Ecto neural progenitor cell (in vitro differentiated cells): ENCODE measurements around the gene SLC7A14.

ENCODE experiments used
- DNase-seq: peaks from one replicate; pipeline ENCODE4 v3.0.0-alpha.2; 2018; ENCODE audit warnings: low spot score

The SLC7A14 gene

GRCh38 chr3:170470063-170471016 lies 115.5 kb downstream of the SLC7A14 start:
- DNase-seq: no peak

DNA sequence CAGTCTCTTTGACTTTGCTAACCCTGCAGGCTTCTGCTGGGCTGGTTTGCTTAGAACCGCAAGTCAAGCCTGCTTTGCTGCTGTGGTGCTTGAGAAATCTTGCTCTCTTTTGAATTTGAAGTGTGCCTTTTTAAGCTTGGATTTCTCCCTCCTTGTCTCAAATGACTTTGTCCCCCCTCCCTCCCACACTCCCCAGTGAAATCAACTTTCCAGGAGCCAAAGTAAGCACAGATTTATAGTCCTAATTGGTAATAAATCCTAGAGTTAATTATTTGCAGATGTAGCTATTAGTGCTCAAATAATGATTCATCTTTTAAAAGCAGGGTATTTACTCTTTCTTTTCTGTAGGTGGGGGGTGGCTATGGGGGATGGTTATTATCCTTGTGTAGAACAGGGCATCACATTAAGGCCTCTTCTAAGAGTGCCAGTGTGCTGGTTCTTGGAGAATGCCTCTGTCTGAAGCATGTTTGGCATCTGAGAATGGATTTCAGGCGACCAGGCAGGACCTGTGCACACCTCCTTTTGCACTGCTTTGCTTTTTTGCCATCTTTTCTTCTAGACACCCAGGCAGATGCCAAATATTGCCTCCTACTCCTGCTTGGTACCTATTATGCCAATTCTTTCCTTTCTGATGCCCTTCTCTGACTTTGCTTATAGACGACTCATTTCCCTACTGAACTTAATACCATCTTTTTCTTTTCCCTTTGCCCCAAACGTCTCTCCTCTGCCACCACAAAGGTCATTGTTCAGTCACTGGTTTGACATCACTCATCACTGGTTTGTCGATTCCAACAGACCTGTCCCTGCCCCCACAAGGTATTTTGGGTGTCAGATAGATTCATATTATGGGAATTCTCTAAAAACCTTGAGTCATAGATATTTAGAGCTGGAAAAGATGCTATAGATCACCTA lies 116.5 kb downstream of the SLC7A14 start:
- no peak for DNase-seq

DNA sequence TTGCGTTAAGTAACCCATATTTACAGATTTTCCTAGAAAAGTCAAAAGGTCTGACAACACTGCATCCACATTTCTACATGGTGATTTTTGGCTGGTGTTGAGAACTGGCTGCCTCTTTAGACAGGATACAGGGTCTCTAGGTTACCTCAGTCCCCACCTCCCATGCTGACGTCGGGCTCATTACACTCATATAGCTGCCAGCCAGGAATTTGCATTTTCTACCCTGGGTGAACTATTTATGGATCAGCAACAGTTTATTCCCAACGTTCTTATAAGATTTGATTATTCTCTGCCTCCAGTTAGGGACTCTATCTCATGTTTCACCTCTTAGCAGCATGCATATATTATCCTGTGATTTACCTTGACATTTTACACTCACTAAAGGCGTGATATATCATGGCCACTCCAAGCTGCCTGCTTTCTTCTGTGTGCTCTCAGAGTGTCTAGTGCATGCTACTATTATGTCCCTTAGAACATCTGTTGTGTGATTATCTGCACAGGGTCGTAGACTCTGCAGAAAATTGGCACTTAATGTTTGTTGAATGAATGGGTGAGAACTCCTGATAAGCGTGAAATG lies 118.2 kb downstream of the SLC7A14 start:
- no peak for DNase-seq

DNA sequence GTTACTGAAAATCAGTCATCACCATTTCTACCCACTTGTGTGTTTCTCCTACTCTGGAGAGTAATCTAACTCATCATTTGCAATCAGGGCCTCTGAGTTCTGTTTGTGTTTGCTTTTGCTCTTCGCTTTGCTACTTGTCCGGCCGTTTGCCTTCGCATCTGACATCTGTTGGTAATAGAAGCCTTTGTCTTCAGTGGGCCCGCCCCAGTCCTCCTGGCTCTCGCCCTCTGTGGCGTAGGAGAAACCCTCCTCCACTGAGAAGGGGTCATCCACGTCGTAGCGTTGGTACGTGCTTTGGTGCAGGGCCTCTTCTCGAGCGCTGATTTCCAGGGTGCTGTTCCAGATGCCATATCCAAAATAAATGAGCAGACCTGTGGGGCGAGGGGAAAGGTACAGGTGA lies 118.9 kb downstream of the SLC7A14 start:
- DNase-seq: no peak

DNA sequence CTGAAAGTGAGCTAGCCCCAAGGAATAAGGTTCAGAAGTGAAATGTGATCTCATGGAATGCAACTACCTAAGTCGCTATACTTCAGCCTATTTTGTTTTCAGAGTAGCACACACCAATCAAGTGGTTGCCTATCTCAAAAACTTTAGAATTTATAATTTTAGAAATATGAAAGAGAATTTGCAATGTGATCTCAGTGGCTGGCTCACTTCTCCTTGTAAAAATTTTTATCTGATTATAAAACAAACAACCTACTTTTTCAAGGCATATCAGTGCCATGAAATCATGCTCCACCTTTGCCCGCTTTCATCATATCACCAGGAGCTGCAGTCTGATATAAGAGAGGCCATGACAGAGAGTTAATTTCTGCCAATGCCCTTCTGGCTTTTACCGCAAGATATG lies 119.9 kb downstream of the SLC7A14 start:
- no peak for DNase-seq

DNA sequence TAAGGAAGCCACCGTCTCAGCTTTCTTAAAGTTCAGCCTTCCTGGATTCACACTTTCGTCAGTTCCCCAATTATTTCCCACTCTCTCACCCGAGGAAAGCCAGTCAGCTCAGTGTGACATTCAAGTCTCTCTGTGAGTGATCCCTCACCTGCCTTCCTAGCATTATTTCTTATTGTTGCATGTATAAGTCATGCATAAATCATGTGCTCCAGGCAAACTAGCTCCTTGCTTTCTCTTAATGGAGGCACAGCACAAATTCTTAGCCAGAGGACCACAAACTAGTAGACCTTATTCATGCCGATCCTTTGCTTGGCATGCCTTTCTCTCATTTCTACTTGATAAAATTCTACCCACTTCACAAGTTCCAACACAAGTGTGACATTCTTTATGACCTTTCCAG lies 122.9 kb downstream of the SLC7A14 start:
- DNase-seq: no peak

GRCh38 chr3:170458285-170458684 lies 127.6 kb downstream of the SLC7A14 start:
- no peak for DNase-seq

DNA sequence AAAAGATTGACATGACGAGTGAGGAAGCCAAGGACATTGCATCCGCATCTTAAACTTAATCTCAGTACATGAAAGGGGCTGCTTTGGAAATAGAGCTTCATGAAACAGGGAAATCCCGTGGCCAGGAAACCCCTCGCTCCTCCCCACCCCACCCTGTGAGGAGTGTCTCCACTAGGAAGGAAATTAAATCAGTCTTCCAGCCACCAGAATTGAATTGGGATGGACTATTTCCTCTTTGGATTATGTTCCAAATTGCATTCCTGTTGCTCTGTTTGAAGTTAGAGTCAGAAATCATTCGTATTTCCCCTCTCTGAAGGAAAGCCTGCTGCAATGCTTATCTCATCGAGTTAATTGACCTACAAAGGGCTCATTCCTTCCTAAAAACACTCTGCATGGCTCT lies 131.4 kb downstream of the SLC7A14 start:
- DNase-seq: no peak

DNA sequence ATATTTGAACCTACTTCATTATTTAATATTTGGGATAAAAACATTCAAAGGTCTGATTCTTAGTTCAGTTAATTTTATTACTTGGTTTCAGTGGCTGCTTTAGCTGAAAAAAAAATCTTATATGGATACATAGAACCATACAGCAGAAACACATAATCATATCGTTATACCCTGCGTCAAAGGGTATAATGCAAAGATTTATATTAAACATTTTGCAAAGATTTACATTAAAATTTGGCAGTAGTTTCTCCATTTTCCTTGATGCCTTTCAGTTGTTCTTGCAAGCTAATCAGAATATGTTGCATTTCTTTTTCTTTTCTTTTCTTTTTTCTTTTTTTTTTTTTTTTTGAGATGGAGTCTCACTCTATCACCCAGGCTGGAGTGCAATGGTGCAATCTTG lies 135.8 kb downstream of the SLC7A14 start:
- DNase-seq: no peak

- DNase-seq: no peak
Measured at GRCh38 chr3:170448584-170448983, 137.3 kb downstream of the SLC7A14 start.

DNA sequence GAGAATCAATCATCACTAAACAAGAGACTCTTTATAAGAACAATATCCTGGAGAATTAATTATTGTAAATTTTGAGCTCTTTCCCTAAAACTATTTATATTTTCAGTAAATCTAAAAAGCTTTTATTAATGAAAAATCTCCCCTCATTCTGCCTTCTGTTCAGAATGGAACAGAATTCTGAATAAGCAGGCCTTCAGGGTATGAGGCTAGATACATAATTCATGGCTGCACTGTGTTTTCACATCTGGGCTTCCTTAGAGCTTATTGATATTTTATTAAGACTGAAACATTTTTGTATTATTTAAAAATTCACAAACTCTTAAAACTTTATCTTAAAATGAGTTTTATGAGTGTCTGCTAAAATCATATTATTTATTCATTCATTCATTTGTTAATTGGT lies 142.4 kb downstream of the SLC7A14 start:
- no peak for DNase-seq

DNA sequence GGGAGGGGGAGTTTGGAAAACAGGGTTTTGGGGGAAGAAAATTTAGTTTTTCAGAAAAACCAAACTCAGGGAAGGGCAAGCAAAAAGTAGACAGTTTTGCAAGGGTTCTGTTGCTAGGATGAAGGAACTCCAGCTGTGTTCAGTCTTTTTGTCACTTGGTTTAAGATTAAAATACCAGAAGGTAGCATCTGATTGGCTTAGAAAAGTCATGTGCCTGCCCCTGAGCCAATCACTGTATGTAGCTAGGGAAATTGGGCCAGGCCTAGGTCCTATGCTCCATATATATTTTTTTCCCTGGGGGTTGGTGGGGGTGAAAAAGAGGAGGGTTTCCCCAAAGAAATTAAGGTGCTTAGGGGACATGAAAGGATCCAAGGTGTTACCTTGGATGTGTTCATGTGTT lies 142.9 kb downstream of the SLC7A14 start:
- no peak for DNase-seq

DNA sequence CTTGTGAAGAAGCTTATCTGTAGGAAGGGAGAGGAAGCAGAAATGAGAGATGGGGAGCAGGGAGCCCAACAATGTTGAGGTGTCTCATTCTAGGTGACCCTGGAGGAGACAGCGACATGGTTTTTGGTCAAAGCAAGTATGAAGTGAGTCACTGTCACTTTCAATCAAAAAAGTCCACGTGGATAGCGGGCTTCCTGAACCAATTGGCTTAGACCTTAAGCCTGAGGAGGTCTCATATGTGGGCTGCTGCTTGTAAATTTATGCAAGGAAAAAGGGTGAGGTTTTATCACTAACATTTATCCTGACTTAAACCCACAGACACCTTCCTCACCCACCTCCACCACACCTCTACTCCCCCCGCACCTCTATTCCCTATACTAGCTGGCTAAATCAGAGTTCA lies 144.5 kb downstream of the SLC7A14 start:
- DNase-seq: no peak

DNA sequence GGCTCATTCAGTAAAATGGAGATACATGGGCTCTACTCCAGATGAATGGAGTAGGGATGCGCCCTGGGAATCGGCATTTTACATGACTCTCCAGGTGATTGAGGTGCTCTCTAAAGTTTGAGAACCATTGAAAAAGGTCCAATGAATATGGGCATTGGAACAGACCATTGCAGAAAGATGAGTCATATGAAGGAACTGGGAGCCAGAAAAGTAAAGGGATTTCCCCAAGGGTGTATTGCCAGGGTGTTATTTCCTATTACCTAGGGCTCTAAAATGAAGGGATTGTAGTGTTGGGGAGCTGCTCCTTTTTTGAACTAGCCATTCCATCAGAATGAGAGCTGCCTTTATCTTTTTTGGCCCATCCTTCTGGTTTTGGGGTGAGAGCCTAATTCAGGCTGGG lies 145.5 kb downstream of the SLC7A14 start:
- no peak for DNase-seq

GRCh38 chr3:170438836-170439235 lies 147.0 kb downstream of the SLC7A14 start:
- no peak for DNase-seq

DNA sequence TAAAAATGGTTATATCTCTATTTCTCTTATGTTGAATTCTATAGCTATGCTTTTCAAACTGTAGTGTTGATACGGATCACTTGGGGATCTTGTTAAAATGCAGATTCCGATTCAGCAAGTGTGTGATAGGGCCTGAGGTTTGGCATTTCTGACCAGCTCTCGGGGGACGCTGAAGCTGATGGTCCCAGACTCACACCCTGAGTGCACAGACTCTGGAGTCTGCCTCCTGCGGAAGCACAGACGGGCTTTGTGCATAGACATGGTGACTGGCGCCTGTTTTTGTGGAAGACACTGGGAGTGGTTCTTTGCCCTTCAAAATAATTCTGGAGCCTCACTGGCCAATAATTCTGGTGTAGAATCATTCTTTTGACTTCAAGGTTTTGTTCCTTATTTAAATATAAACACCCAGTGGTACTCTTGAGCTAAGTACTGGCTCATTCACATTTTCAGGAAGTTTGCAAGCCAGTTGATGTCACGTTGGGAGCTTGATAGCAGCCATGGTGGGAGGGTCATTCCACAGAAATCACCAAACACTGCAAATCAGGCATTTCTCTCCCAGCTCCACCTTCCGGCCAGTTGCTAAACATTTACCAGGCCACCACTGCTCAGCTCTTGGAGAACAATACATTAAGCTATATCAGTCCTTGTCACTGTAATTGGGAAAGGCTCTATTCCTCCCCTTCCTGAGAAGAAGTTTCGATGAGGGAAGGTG lies 148.0 kb downstream of the SLC7A14 start:
- no peak for DNase-seq

DNA sequence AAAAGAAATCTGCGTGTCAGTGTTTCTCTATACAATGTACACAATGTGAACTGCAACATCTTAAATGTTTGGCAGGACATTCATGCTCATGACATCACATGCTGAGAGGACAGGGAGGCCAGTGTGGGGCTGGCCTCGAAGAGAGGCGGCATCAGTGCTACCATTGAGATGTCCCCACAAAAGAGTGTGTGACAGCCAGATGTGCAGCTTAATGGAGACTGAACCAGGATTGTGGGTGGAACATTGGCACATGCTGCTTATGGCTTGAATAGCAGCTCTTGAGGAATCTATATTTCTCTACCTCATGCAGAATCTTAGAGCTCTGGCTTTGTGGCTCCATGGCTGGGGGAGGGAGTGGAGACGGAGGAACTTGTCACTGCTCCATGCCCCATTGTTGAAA lies 148.7 kb downstream of the SLC7A14 start:
- DNase-seq: no peak

DNA sequence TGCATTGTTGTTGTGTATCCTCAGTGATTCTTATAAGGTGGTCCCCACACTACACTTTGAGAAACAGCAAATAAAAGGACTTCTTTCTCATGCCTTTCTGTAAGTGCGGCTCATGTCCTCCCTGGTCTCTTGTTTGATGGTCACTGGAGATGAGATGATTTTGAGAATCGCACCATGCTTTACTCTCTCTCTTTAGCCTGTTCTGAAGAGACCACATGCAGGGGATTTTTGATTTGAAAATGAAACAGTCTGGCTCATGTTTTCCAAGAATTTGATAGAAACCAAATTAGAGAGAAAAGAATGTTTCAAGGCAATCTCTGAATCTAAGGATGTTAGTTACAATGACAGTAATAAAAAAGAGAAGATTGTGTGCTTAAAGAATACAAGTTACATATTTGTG lies 149.2 kb downstream of the SLC7A14 start:
- no peak for DNase-seq

- no peak for DNase-seq
Measured at GRCh38 chr3:170432416-170432815, 153.5 kb downstream of the SLC7A14 start.

DNA sequence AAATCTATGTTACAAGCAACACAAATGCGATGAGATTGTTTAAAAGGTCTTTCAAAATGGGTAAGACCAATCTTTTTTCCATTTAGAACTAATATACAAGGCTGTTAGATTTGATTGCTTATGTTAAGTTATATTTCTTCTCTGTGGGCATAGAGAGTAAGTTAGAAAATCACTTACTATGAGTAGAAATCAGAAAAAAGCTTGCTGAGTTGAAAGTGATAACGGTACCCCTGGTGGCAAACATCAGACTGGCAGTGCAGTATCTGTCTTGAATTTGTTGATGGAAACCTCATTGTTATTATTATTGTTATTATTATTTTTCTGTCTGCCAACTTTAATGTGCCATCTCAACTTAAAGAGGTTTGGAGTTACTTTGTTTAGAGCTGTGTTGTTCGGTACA lies 154.8 kb downstream of the SLC7A14 start:
- DNase-seq: no peak

DNA sequence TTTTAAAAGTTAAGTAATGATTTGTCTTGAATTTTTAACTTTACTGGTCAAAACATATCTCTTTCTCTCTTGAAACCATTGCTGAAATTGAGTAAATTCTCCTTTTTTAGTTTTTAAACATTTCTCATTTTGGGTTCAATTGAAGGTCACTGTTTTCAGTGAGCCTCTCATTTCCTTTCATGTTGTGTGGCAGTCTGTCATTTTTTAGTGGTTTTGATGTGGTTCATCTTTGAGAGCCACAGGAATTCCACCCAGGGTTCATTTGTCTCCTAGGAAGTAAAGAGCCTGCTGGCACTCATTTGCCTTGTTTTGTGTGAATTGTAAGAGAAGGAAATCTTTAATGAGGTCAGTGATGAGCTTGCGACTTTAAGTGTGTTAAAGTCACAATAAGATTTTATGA lies 156.8 kb downstream of the SLC7A14 start:
- DNase-seq: no peak

DNA sequence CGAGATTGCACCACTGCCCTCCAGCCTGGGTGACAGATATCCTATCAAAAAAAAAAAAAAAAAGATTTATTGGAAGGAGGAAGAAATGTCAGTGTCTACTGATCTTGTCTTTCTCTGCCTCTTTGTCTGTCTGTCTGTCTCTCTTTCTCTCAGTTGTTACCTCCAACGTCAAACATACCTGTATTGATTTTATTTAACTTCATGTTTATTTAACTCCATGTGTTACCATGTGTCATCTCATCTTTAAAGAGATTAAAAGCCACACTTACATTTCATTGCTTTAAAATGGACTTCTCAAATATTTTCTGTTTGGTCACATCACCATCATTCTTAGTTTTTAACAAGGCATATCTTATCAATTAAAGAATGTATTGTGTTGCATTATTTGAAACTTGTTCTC lies 157.8 kb downstream of the SLC7A14 start:
- DNase-seq: no peak
